Dermis blood vessel endothelial cell (primary cell): ENCODE measurements around the gene GLRA3. TPM values are rescaled to one million over a fixed set of nuclear protein-coding genes. Genes with fewer than 3 reads are reported as not detected.

Experiments used
- DNase-seq: peaks from one replicate; pipeline ENCODE4 v3.0.0; 2010
- total RNA-seq: library from RNA; depleted of rRNA; stranded (reverse); fragments of >200 nt; gene quantifications from 2 replicates; pipeline ENCODE4 v1.2.3, GENCODE V29; 2014

Gene GLRA3
- total RNA-seq, 1 donor from 2014 or later, result not detected

DNA sequence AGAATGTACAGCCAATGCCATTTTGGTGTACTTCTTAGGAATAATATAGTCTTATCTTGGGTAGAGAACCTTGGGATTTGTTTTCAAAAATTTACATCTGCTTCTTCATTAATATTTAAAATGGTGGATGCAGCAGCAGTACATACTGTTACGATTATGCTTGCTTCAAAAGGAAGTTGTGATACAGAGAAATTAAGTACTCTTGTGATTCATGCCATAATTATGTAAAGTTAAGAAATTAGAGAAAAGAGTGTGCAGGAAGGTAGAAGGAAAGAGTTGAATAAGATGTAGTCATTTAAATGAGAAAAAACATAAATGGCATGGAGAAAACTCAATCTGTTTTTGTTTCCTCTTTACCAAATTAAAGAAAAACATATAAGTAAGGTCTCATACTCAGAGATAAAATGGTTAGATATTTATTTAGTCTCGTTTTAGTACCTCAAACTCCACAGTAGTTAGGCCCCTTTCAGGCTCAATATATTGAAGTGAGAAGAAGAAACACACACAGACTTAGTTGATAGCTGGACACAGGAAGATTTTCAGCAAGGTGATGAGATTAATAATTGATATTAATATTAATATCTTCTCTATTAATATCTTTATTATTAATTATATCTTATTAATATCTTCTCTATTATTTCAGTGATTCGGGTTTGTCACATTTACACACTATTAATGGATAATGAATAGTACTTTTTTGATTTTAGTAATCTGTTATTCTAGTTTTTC lies 236.6 kb downstream of the GLRA3 start:
- DNase-seq, result no peak

GRCh38 chr4:174591243-174592021 lies 237.6 kb downstream of the GLRA3 start:
- DNase-seq, result no peak

- no peak for DNase-seq
These were observed 238.7 kb downstream of the GLRA3 start for GRCh38 chr4:174590336-174590735.

Other genes starting within 250 kb of the GLRA3 start
- not detected in 2 replicates for gene ADAM29, start 89.1 kb upstream of the GLRA3 start, total RNA-seq